HepG2 (cell line): ENCODE measurements around the gene ZBTB7B. TPM values are rescaled to one million over a fixed set of nuclear protein-coding genes. Genes with fewer than 3 reads are reported as not detected.

Experiments
- FOSL2 ChIP-seq: sonication (generic); formaldehyde crosslinking; IDR thresholded peaks from 2 replicates; pipeline ENCODE4 v1.4.0; 2020; ENCODE audit warnings: missing genetic modification reagents
- FOXM1 ChIP-seq: sonication (generic); formaldehyde crosslinking; IDR thresholded peaks from 2 replicates; pipeline ENCODE4 v1.5.0; 2020; ENCODE audit warnings: missing genetic modification reagents
- GPBP1L1 ChIP-seq: sonication (generic); formaldehyde crosslinking; IDR thresholded peaks from 2 replicates; pipeline ENCODE4 v1.5.0; 2020; ENCODE audit warnings: mild to moderate bottlenecking, missing genetic modification reagents
- HNF1B ChIP-seq: sonication (generic); formaldehyde crosslinking; IDR thresholded peaks from 2 replicates; pipeline ENCODE4 v1.5.1; 2020; ENCODE audit warnings: mild to moderate bottlenecking, moderate library complexity, missing genetic modification reagents
- KDM1A ChIP-seq: IDR thresholded peaks from 2 replicates; pipeline ENCODE4 v1.6.1; 2016; ENCODE audit warnings: missing compliant biosample characterization
- SALL2 ChIP-seq: sonication (generic); formaldehyde crosslinking; IDR thresholded peaks from 2 replicates; pipeline ENCODE4 v1.8.1; 2023; ENCODE audit warnings: mild to moderate bottlenecking, missing genetic modification reagents, inconsistent platforms
- SKI ChIP-seq: fragments of 450-650 bp; IDR thresholded peaks from one replicate; pipeline ENCODE4 v1.6.1; 2018; ENCODE audit warnings: mild to moderate bottlenecking; ENCODE audit not compliant: partially characterized antibody
- SPEN ChIP-seq: sonication (generic); formaldehyde crosslinking; IDR thresholded peaks from 2 replicates; pipeline ENCODE4 v1.5.1; 2020; ENCODE audit warnings: low read depth, mild to moderate bottlenecking, missing genetic modification reagents
- TCF7 ChIP-seq: sonication (generic); IDR thresholded peaks from 2 replicates; pipeline ENCODE4 v1.6.1; 2016; ENCODE audit warnings: antibody characterized with exemption, low read depth
- YEATS4 ChIP-seq: sonication (generic); formaldehyde crosslinking; IDR thresholded peaks from 2 replicates; pipeline ENCODE4 v1.4.0; 2020; ENCODE audit warnings: missing genetic modification reagents, borderline replicate concordance
- ZBTB10 ChIP-seq: sonication (generic); formaldehyde crosslinking; IDR thresholded peaks from 2 replicates; pipeline ENCODE4 v1.4.0; 2020; ENCODE audit warnings: missing genetic modification reagents, borderline replicate concordance
- polyA plus RNA-seq, 8 experiments: library from polyadenylated mRNA; depleted of rRNA in 3 of 8; stranded (reverse) in 7 of 8; unstranded in 1 of 8; fragments of >200 nt; fragmentation: Illumina TruSeq in 4 of 8; extraction: Trizol in 4 of 8; gene quantifications; 2 replicates each; pipeline versions ENCODE4 v1.2.1 to v1.2.3, GENCODE V29; 2011 to 2016; ENCODE audit warnings: low read depth in 4 of 8, missing spikeins in 1 of 8, mixed read lengths in 1 of 8; ENCODE audit not compliant: insufficient read depth in 1 of 8
- total RNA-seq, 5 experiments: library from RNA; depleted of rRNA; stranded (reverse); fragments of >200 nt; fragmentation: Illumina TruSeq; extraction: Trizol; gene quantifications; 2 replicates each; pipeline ENCODE4 v1.2.3, GENCODE V29; 2016; ENCODE audit warnings: low read depth in 1 of 5
- TF ChIP-seq, protein P1 (sequence below): sonication (generic); formaldehyde crosslinking; IDR thresholded peaks from 2 replicates; pipeline ENCODE4 v1.4.0; 2020; ENCODE audit warnings: missing genetic modification reagents
- TF ChIP-seq, protein P2 (sequence below): sonication (generic); formaldehyde crosslinking; conservative IDR thresholded peaks from 2 replicates; pipeline ENCODE4 v1.8.0; 2022; ENCODE audit warnings: missing genetic modification reagents
- TF ChIP-seq, protein P3 (sequence below): sonication (generic); formaldehyde crosslinking; IDR thresholded peaks from 2 replicates; pipeline ENCODE4 v1.5.0; 2020; ENCODE audit warnings: missing genetic modification reagents

ZBTB7B gene
- total and polyA plus RNA-seq, 2 of the 13 experiments (the other 11 are each of a cell fraction or from before 2014, with no cell fraction given): 15.5 to 17.5 TPM

GRCh38 chr1:155003766-155004351, 1.3 kb downstream of the ZBTB7B start (continued):
- TF ChIP-seq, protein P1, sequence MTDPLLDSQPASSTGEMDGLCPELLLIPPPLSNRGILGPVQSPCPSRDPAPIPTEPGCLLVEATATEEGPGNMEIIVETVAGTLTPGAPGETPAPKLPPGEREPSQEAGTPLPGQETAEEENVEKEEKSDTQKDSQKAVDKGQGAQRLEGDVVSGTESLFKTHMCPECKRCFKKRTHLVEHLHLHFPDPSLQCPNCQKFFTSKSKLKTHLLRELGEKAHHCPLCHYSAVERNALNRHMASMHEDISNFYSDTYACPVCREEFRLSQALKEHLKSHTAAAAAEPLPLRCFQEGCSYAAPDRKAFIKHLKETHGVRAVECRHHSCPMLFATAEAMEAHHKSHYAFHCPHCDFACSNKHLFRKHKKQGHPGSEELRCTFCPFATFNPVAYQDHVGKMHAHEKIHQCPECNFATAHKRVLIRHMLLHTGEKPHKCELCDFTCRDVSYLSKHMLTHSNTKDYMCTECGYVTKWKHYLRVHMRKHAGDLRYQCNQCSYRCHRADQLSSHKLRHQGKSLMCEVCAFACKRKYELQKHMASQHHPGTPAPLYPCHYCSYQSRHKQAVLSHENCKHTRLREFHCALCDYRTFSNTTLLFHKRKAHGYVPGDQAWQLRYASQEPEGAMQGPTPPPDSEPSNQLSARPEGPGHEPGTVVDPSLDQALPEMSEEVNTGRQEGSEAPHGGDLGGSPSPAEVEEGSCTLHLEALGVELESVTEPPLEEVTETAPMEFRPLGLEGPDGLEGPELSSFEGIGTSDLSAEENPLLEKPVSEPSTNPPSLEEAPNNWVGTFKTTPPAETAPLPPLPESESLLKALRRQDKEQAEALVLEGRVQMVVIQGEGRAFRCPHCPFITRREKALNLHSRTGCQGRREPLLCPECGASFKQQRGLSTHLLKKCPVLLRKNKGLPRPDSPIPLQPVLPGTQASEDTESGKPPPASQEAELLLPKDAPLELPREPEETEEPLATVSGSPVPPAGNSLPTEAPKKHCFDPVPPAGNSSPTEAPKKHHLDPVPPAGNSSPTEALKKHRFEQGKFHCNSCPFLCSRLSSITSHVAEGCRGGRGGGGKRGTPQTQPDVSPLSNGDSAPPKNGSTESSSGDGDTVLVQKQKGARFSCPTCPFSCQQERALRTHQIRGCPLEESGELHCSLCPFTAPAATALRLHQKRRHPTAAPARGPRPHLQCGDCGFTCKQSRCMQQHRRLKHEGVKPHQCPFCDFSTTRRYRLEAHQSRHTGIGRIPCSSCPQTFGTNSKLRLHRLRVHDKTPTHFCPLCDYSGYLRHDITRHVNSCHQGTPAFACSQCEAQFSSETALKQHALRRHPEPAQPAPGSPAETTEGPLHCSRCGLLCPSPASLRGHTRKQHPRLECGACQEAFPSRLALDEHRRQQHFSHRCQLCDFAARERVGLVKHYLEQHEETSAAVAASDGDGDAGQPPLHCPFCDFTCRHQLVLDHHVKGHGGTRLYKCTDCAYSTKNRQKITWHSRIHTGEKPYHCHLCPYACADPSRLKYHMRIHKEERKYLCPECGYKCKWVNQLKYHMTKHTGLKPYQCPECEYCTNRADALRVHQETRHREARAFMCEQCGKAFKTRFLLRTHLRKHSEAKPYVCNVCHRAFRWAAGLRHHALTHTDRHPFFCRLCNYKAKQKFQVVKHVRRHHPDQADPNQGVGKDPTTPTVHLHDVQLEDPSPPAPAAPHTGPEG (CRISPR knock-in tag): no peak
- TF ChIP-seq HNF1B (CRISPR knock-in tag) (no peak), SKI (no peak), KDM1A (CRISPR knock-in tag) (no peak), GPBP1L1 (CRISPR knock-in tag) (no peak), SALL2 (CRISPR knock-in tag) (peak; percentile 58; the same call in 1 of the 2 replicates), ZBTB10 (peak; percentile 97; the same call in 1 of the 2 replicates), TCF7 (peak; percentile 58; the same call in 1 of the 2 replicates), YEATS4 (peak; percentile 60; the same call in 1 of the 2 replicates), FOSL2 (CRISPR knock-in tag) (0 out of 2 replicates have a peak, but pooled peaks have one; percentile 27), SPEN (CRISPR knock-in tag) (peak; percentile 49; the same call in 1 of the 2 replicates), FOXM1 (CRISPR knock-in tag) (no peak)
- TF ChIP-seq, protein P2, sequence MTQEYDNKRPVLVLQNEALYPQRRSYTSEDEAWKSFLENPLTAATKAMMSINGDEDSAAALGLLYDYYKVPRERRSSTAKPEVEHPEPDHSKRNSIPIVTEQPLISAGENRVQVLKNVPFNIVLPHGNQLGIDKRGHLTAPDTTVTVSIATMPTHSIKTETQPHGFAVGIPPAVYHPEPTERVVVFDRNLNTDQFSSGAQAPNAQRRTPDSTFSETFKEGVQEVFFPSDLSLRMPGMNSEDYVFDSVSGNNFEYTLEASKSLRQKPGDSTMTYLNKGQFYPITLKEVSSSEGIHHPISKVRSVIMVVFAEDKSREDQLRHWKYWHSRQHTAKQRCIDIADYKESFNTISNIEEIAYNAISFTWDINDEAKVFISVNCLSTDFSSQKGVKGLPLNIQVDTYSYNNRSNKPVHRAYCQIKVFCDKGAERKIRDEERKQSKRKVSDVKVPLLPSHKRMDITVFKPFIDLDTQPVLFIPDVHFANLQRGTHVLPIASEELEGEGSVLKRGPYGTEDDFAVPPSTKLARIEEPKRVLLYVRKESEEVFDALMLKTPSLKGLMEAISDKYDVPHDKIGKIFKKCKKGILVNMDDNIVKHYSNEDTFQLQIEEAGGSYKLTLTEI (CRISPR knock-in tag): no peak
- TF ChIP-seq, protein P3, sequence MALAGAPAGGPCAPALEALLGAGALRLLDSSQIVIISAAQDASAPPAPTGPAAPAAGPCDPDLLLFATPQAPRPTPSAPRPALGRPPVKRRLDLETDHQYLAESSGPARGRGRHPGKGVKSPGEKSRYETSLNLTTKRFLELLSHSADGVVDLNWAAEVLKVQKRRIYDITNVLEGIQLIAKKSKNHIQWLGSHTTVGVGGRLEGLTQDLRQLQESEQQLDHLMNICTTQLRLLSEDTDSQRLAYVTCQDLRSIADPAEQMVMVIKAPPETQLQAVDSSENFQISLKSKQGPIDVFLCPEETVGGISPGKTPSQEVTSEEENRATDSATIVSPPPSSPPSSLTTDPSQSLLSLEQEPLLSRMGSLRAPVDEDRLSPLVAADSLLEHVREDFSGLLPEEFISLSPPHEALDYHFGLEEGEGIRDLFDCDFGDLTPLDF: no peak
